Natural killer cell treated with Interleukin-12 subunit alpha and Interleukin-12 subunit beta and Interleukin-15 and Interleukin-18, amount 100 ng/mL, for 72 hours (primary cell): Measurements from ENCODE around the gene PTPRK. TPM values are rescaled to one million over a fixed set of nuclear protein-coding genes. Genes with fewer than 3 reads are reported as not detected.

ENCODE experiments used
- ATAC-seq, 2 donors: fragments of 150-1000 bp; cut with Tn5 transposase in 1 of 2; sonication (Bioruptor Pico), chemical (Tn5 transposase) in 1 of 2; 2 replicates each; pipeline ENCODE4 v1.10.0; 2021
- DNase-seq: peaks from one replicate; pipeline ENCODE4 v3.0.0; 2022; ENCODE audit warnings: low spot score
- H3K27ac Mint-ChIP-seq, 2 donors: 1 replicate in 1 of 2; 2 replicates in 1 of 2; pipeline ENCODE4 v1.8.0; 2022; ENCODE audit warnings: mixed read lengths in 2 of 2, mild to moderate bottlenecking in 1 of 2, moderate library complexity in 1 of 2
- H3K27me3 Mint-ChIP-seq, 2 donors: 1 replicate in 1 of 2; 2 replicates in 1 of 2; pipeline ENCODE4 v1.8.0; 2022; ENCODE audit warnings: mixed read lengths in 2 of 2
- H3K36me3 Mint-ChIP-seq: one replicate; pipeline ENCODE4 v1.8.0; 2022; ENCODE audit warnings: mixed read lengths
- H3K4me1 Mint-ChIP-seq, 2 donors: 1 replicate in 1 of 2; 2 replicates in 1 of 2; pipeline ENCODE4 v1.8.0; 2022; ENCODE audit warnings: low read depth in 2 of 2, mixed read lengths in 2 of 2, mild to moderate bottlenecking in 1 of 2
- H3K4me3 Mint-ChIP-seq: one replicate; pipeline ENCODE4 v1.8.0; 2022; ENCODE audit warnings: mixed read lengths
- H3K9me3 Mint-ChIP-seq: 2 replicates; pipeline ENCODE4 v1.8.0; 2022; ENCODE audit warnings: mixed read lengths
- total RNA-seq, 2 donors: library from RNA; stranded (reverse); gene quantifications; one replicate each; pipeline ENCODE4 v1.2.3, GENCODE V29; 2022

The PTPRK gene
- total RNA-seq, 2 donors from 2014 or later = 0.59 to 13.8 TPM

- Mint-ChIP-seq H3K4me3 (no peak overlapping the region), H3K9me3 (peaks cover 3% of the 10 kb centered on the region)
- ATAC-seq = no peak
These were observed 311.4 kb downstream of the PTPRK start for GRCh38 chr6:128208851-128209580.

GRCh38 chr6:128208078-128208477, 312.3 kb downstream of the PTPRK start:
- Mint-ChIP-seq H3K27ac (no peak overlapping the region), H3K27me3 (peaks cover 0 to 3% of the 10 kb centered on the region in 2 donors), H3K9me3 (peaks cover 3% of the 10 kb centered on the region), H3K4me1 (no peaks in the 10 kb centered on the region), H3K4me3 (no peak overlapping the region), H3K36me3 (no peaks in the 10 kb centered on the region)
- ATAC-seq (no peak), DNase-seq (no peak)

More at GRCh38 chr6:128208851-128209580, 311.4 kb downstream of the PTPRK start:
- H3K27me3 Mint-ChIP-seq = peaks cover 0 to 3% of the 10 kb centered on the region in 2 donors
- H3K27ac Mint-ChIP-seq = no peak overlapping the region
- no peak for DNase-seq
- no peaks in the 10 kb centered on the region for H3K36me3 Mint-ChIP-seq
- H3K4me1 Mint-ChIP-seq = no peaks in the 10 kb centered on the region

DNA sequence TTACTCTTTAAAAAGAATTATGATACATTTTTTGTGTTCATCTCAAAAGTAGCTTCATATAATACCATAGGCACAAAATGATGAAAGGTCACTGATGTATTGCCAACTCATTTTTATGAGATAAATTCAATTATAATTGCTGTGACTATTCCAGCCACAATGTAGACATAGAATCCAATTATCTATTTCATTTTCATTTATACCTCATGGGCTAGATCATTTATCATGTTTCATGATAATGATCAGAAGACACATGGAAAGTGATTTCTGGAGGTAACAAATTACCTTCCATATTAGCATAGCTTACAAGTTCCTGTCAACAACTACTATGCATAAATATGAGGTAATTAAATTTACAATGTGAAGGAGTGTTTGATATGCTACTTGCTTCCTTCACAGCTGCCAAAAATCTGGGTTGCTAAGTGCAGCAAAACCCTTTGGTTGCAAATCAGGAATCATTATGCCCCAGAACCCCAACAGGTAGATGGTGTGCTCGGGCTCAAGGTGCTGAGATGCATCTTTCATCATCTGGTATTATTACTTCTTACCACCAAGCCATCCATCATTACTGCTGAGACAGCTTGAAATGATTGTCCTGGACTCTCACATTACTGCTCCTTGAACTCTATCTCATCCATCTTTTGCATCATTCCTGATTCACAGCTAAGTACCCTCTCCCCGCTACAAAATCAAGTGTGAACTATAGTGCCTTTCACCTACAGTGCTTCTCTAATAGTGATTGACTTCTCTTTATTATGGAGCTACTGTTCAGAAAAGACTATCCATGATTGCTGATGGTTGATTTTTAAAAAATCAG, 313.6 kb downstream of the PTPRK start:
- Mint-ChIP-seq H3K27ac (no peak overlapping the region), H3K4me3 (no peak overlapping the region), H3K9me3 (peaks cover 3% of the 10 kb centered on the region), H3K36me3 (no peaks in the 10 kb centered on the region), H3K27me3 (peaks cover 0 to 3% of the 10 kb centered on the region in 2 donors), H3K4me1 (no peaks in the 10 kb centered on the region)
- DNase-seq (no peak), ATAC-seq (no peak)

DNA sequence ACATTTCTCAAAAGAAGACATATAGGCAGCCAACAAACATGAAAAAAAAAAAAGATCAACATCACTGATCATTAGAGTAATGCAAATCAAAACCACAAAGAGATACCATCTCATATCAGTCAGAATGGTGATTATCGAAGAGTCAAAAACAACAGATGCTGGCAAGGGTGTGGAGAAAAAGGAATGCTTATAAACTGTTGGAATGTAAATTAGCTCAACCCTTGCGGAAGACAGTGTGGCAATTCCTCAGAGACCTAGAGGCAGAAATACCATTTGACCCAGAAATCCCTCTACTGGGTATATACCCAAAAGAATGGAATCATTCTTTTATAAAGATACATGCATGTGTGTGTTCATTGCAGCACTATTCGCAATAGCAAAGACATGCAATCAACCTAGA, 315.8 kb downstream of the PTPRK start:
- no peaks in the 10 kb centered on the region for H3K36me3 Mint-ChIP-seq
- H3K9me3 Mint-ChIP-seq = peaks cover 3% of the 10 kb centered on the region

GRCh38 chr6:128202169-128202765, 318.1 kb downstream of the PTPRK start:
- ATAC-seq (no peak), DNase-seq (no peak)
- no peaks in the 10 kb centered on the region for H3K4me1 Mint-ChIP-seq
- peaks cover 3% of the 10 kb centered on the region for H3K9me3 Mint-ChIP-seq
- H3K27ac Mint-ChIP-seq = no peak overlapping the region
- no peak overlapping the region for H3K4me3 Mint-ChIP-seq
- H3K36me3 Mint-ChIP-seq = no peaks in the 10 kb centered on the region
- peaks cover 0 to 3% of the 10 kb centered on the region in 2 donors for H3K27me3 Mint-ChIP-seq

More for the DNA sequence above, 315.8 kb downstream of the PTPRK start:
- Mint-ChIP-seq H3K27ac (no peak overlapping the region), H3K4me3 (no peak overlapping the region), H3K4me1 (no peaks in the 10 kb centered on the region), H3K27me3 (peaks cover 0 to 3% of the 10 kb centered on the region in 2 donors)
- ATAC-seq (no peak), DNase-seq (no peak)

DNA sequence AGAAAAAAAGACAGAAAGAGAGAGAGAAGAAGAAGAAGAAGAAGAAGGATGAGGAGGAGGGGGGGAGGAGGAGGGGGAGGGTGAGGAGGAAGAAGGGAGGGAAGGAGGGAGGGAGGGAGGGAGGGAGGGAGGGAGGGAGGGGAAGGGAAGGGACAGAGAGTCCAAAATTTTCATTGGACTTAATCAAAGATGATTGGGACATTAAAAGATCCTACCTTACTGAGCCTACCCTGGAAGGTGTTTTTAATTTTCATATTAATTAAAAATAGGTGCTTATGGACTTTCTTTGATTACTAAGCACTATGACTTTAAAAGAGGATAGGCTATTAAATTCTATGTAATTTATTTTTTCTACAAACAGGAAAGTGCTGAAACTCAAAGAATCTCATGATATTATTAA, 319.6 kb downstream of the PTPRK start:
- Mint-ChIP-seq H3K4me1 (no peaks in the 10 kb centered on the region), H3K27ac (no peak overlapping the region), H3K36me3 (no peaks in the 10 kb centered on the region), H3K4me3 (no peak overlapping the region), H3K9me3 (peaks cover 3% of the 10 kb centered on the region), H3K27me3 (peaks cover 0 to 3% of the 10 kb centered on the region in 2 donors)
- ATAC-seq (no peak), DNase-seq (no peak)

- ATAC-seq = no peak
- H3K4me1 Mint-ChIP-seq = no peaks in the 10 kb centered on the region
- H3K4me3 Mint-ChIP-seq = no peak overlapping the region
- H3K27me3 Mint-ChIP-seq = no peaks in the 10 kb centered on the region
- DNase-seq = no peak
- H3K36me3 Mint-ChIP-seq = no peaks in the 10 kb centered on the region
- H3K9me3 Mint-ChIP-seq = no peaks in the 10 kb centered on the region
- no peak overlapping the region for H3K27ac Mint-ChIP-seq
These were observed 320.9 kb downstream of the PTPRK start for GRCh38 chr6:128199461-128199860.

DNA sequence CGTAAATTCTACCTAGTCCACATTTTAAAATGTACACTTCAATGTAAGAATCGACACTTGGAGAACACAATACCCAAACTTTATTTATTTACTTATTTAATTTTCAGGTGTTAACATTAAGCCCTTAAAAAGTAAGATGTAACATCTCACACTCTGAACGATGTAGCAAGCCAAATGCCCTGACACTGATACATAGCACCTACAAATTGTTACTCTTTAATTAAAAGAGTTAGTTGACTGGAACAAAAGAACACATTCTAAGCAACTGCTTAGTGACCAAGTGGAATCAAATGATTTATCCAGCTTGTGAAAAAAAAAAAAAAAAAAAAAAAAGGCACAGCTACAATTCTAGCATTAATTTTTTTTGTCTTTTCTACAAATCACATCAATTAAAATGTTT, 327.4 kb downstream of the PTPRK start:
- Mint-ChIP-seq H3K4me3 (no peak overlapping the region), H3K4me1 (no peaks in the 10 kb centered on the region), H3K27ac (no peak overlapping the region), H3K27me3 (no peaks in the 10 kb centered on the region), H3K9me3 (no peaks in the 10 kb centered on the region), H3K36me3 (no peaks in the 10 kb centered on the region)
- no peak for DNase-seq
- ATAC-seq = no peak

GRCh38 chr6:128188678-128189077, 331.7 kb downstream of the PTPRK start:
- no peaks in the 10 kb centered on the region for H3K9me3 Mint-ChIP-seq
- H3K4me1 Mint-ChIP-seq = no peaks in the 10 kb centered on the region
- no peak for ATAC-seq
- no peaks in the 10 kb centered on the region for H3K36me3 Mint-ChIP-seq
- no peak overlapping the region for H3K4me3 Mint-ChIP-seq
- no peaks in the 10 kb centered on the region for H3K27me3 Mint-ChIP-seq
- no peak overlapping the region for H3K27ac Mint-ChIP-seq
- DNase-seq = no peak

DNA sequence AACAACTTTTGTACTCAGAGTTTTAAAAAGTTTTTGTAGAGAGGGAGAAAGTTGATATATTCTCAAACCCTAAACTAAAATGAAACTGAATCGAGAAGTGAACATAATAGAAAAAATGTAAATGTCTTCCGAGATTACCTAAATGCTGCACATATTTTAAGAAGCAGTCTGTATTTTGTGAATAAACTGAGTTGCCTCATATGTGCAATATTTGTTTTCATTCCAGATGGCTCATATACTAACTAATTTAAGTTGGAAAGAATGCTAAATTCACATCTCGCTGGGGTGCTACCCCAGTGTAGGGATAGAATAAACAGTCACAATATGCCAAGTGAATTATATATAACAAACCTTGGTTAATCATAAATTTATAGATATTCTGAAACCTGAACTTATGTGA, 333.7 kb downstream of the PTPRK start:
- Mint-ChIP-seq H3K4me3 (no peak overlapping the region), H3K27me3 (no peaks in the 10 kb centered on the region), H3K4me1 (no peaks in the 10 kb centered on the region), H3K36me3 (no peaks in the 10 kb centered on the region), H3K27ac (no peak overlapping the region), H3K9me3 (no peaks in the 10 kb centered on the region)
- ATAC-seq (no peak), DNase-seq (no peak)

DNA sequence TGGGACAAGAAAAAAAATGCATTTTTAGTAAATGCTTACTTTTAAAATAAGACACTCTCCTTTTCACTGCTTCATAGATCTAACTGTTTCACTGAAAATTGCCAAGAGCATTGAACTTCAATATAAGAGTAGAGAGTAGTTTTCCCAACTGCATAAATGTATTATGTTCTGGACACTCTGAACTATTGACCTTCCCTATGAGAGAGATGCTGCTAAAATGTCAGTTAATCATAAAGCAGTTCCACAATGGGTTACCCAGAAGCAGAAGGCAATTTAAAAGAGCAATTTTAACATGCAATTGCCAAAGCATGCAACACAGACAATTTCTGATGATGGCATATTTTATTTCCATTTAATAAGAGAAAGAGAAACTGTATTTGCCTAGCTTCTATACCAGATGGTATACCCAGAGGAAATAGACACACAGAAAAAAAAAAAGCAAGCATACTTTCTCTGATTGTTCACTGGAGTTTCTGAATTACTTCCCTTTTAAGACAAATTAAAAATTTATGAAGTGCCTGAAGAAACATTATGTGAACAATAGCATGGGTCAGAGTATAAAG, 340.4 kb downstream of the PTPRK start:
- ATAC-seq (no peak), DNase-seq (no peak)
- Mint-ChIP-seq H3K9me3 (no peaks in the 10 kb centered on the region), H3K4me3 (no peak overlapping the region), H3K4me1 (no peaks in the 10 kb centered on the region), H3K27ac (no peak overlapping the region), H3K36me3 (no peaks in the 10 kb centered on the region), H3K27me3 (no peaks in the 10 kb centered on the region)

GRCh38 chr6:128174724-128175123, 345.7 kb downstream of the PTPRK start:
- H3K27ac Mint-ChIP-seq = no peak overlapping the region
- no peak for ATAC-seq
- no peaks in the 10 kb centered on the region for H3K36me3 Mint-ChIP-seq
- DNase-seq = no peak
- H3K9me3 Mint-ChIP-seq = no peaks in the 10 kb centered on the region
- H3K4me1 Mint-ChIP-seq = no peaks in the 10 kb centered on the region
- H3K4me3 Mint-ChIP-seq = no peak overlapping the region
- H3K27me3 Mint-ChIP-seq = no peaks in the 10 kb centered on the region

DNA sequence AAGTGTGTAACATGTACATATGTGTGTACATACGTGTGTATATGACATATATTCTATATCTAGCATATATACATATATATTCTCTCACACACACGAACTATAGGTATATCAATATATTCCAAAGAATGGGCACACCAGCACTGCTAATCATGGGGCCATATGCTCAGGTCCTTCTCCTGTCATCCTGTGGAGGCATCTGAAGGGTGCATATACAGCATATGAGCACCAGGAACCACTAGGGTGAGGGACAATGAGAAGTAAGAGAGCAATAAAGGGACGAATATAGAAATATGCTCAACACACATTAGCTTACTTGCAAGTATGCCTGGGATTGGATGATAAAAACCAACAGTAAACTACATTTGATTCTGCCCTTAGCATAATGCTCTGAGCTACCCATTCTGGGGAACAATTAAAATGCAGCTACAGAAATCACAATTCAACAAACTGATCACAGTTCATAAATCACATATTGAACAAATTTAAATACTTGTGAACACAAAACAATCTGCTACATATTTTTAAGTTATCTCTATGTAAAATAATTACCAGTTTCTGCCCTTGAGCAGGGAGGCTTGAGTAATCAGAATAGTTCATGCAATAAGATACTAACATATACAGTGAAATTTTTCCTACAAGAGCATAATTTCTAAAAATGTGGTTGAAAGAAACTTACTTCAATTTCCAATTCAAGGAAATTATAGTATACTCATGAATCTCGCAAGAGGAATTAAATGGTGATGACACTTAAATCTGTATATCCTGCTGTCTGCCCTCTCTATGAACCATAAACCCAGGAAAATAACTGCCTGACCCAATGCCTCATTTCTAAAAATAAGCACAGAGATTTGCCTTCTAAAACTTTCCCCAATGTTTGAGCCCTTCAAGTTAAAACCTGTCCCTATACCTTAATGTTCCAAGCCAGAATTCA, 347.4 kb downstream of the PTPRK start:
- no peaks in the 10 kb centered on the region for H3K27me3 Mint-ChIP-seq
- H3K4me3 Mint-ChIP-seq = no peak overlapping the region
- DNase-seq = no peak
- no peaks in the 10 kb centered on the region for H3K9me3 Mint-ChIP-seq
- no peaks in the 10 kb centered on the region for H3K4me1 Mint-ChIP-seq
- H3K36me3 Mint-ChIP-seq = no peaks in the 10 kb centered on the region
- H3K27ac Mint-ChIP-seq = no peak overlapping the region
- ATAC-seq = no peak
